Activated naive CD4-positive, alpha-beta T cell treated with anti-CD3 and anti-CD28 coated beads, Interleukin-2, amount 50 U/mL, for 72 hours (primary cell): ENCODE measurements around the gene MYH11. TPM values are rescaled to one million over a fixed set of nuclear protein-coding genes. Genes with fewer than 3 reads are reported as not detected.
"Not testable (repeated sequence)": the region's sequence is repeated elsewhere in the genome, so short reads cannot be mapped to it uniquely, and the experiment has no call there.

Source experiments
- ATAC-seq, 2 donors: fragments of 150-1000 bp; cut with Tn5 transposase; 2 replicates each; pipeline ENCODE4 v1.10.0; 2021; ENCODE audit warnings: mild to moderate bottlenecking in 2 of 2, moderate library complexity in 2 of 2
- DNase-seq, 2 donors: peaks; one replicate each; pipeline ENCODE4 v3.0.0; 2021 to 2022; ENCODE audit warnings: low spot score in 2 of 2
- H3K27ac Mint-ChIP-seq, 2 donors: one replicate each; pipeline ENCODE4 v1.8.0; 2022; ENCODE audit warnings: mild to moderate bottlenecking in 2 of 2, mixed read lengths in 2 of 2
- H3K36me3 Mint-ChIP-seq, 2 donors: one replicate each; pipeline ENCODE4 v1.8.0; 2022; ENCODE audit warnings: mixed read lengths in 2 of 2
- H3K9me3 Mint-ChIP-seq, 2 donors: one replicate each; pipeline ENCODE4 v1.8.0; 2022; ENCODE audit warnings: mixed read lengths in 2 of 2
- total RNA-seq, 2 donors: library from RNA; stranded (reverse); gene quantifications; one replicate each; pipeline ENCODE4 v1.2.3, GENCODE V29; 2022

MYH11 gene
- total RNA-seq, 2 donors from 2014 or later = 0.07 TPM; not detected in 1

DNA sequence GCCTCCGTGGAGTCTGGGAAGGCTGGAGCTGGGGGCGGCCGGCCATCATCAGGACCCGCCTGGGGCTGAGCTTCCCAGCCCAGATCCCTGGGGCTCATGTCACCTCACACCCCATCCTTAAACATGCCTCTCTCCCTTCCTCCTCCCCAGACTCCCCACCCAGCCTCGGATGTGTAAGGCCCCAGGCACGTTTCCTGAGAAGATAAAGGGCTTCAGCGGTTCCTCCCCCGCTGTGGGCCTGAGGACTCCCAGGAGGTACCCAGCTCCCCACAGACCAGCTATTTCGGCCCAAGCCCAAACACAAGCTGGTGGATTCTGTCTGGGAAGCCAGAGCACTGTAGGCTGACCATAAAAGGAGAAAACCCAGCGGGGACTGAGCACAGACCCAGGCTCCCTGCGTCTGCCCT is 49.2 kb downstream of the MYH11 start:
- ATAC-seq (no peak), DNase-seq (no peak)
- no peaks in the 10 kb centered on the region for H3K9me3 Mint-ChIP-seq
- no peaks in the 10 kb centered on the region for H3K36me3 Mint-ChIP-seq
- no peak overlapping the region for H3K27ac Mint-ChIP-seq

DNA sequence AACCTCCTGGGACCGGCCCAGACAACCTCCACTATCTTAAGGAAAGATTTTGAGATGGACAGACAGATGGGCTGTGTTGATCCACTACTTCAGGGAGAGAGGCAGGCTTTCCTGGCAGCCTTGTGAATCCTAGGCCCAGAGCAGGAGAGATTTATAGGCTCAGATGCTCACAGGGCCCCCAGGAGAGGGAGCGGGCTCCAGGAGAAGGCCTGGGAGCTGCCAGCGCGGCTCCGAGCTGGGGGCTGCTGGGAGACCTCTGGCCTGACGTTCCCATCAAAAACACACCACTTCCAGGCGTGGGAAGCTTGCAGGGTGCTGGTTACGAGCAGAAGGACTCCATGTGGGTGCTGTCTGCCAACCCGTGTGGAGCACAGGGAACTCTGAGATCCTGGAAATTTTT is 53.2 kb downstream of the MYH11 start:
- no peaks in the 10 kb centered on the region for H3K36me3 Mint-ChIP-seq
- no peak overlapping the region for H3K27ac Mint-ChIP-seq
- no peaks in the 10 kb centered on the region for H3K9me3 Mint-ChIP-seq
- no peak for ATAC-seq
- no peak for DNase-seq

DNA sequence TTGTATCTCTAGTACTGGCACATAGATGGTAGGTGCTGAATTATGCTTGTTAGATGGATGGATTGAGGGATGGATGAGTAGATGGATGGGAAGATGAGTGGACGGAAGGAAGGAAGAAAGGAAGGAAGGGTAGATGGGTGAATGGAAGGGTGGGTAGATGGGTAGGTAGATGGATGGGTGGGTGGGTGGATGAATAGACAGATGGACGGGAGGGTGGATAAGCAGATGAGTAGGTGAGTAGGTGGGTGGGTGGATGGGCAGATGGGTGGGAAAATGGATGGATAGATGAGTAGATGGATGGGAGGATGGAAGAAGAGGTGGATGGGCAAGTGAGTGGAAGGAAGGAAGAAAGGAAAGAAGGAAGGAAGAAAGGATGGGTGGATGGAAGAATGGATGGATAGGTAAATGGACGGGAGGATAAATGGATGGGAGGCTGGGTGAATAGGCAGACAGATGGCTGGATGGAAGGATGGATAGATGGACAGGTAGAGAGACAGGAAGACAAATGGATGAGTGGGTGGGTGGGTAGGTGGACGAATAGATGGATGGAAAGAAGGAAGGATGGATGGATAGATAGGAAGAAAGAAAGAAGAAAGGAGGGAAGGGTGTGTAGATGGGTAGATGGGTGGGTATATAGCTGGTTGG is 56.9 kb downstream of the MYH11 start:
- Mint-ChIP-seq H3K27ac (no peak overlapping the region), H3K9me3 (peaks cover 9 to 10% of the 10 kb centered on the region in 2 donors), H3K36me3 (peaks cover 5 to 10% of the 10 kb centered on the region in 2 donors)
- no peak for ATAC-seq
- no peak for DNase-seq

DNA sequence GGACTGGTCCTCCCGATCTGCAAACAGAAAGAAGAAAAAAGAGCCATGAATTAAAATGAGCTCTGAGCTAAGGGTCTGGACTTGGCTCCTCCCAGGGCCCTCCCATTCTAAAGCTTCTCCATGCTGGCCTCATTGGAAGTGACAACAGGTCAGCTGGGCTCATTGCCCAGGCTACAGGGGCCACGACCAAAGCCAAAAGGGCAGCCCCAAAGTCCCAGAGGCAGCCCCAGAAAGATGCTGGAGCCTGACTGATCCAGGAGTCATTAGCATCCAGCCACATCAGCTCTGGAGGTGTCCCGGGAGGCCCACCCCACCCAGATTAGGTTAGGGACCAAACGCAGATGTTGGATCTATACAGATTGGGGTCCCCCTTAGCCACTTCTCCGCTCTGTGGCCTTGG is 58.2 kb downstream of the MYH11 start:
- no peak overlapping the region for H3K27ac Mint-ChIP-seq
- ATAC-seq = no peak
- H3K9me3 Mint-ChIP-seq = peaks cover 9 to 10% of the 10 kb centered on the region in 2 donors

DNA sequence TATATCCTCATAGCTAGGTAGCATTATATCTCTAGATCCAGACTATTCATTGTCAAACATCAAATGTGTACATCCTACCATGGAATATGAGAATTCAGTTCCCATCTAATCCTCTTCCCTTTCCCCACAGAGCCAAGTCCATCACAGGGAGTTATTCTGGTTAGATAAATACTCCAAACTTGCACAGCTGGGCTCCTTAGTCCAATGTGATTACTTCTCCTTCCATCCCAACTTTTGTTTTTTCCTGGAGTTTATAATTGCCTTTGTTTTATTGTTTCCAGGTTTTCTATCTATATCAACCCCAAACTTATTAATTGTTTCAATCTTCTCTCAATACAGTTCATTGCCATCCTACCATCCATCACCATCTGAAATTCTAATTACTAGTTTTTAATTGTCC is 59.9 kb downstream of the MYH11 start:
- DNase-seq (no peak), ATAC-seq (no peak)
- H3K27ac Mint-ChIP-seq = no peak overlapping the region
- H3K9me3 Mint-ChIP-seq = peaks cover 9 to 10% of the 10 kb centered on the region in 2 donors
- peaks cover 5 to 10% of the 10 kb centered on the region in 2 donors for H3K36me3 Mint-ChIP-seq

More for the DNA sequence above, 58.2 kb downstream of the MYH11 start:
- no peak for DNase-seq
- H3K36me3 Mint-ChIP-seq = peaks cover 5 to 10% of the 10 kb centered on the region in 2 donors

DNA sequence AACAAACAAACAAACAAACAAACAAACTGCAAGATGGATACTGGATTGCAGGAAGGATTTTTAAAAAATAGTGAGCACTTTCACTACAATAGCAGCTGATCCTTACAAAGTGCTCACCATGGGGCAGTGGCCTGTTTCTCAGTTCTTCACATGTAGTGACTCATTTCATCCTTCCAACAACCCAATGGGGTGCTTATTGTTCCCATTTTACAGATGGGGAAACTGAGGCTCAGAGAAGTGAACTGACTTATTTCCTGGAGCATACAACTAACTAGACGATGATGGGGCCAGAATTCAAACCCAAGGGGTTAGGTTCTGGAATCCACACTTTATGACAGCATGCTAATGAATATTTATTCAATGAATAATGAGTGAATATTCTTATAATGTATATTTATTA is 61.2 kb downstream of the MYH11 start:
- ATAC-seq = no peak
- DNase-seq = no peak
- Mint-ChIP-seq H3K9me3 (peaks cover 9 to 10% of the 10 kb centered on the region in 2 donors), H3K27ac (no peak overlapping the region), H3K36me3 (peaks cover 5 to 10% of the 10 kb centered on the region in 2 donors)

DNA sequence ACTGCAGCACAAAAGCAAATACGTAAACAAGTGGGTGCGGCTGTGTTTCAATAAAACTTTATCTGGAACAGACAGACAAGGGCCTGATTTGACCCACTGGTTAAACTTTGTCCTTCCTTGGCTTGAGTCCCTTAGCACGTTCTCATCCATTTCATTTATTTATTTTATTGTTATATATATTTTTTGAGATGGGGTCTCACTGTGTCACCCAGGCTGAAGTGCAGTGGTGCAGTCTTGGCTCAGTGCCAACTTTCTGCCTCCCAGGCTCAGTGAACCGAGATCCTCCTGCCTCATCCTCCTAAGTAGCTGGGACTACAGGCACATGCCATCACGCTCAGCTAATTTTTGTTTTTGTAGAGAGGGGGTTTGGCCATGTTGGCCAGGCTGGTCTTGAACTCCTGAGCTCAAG is 64.3 kb downstream of the MYH11 start:
- H3K9me3 Mint-ChIP-seq = peaks cover 9 to 10% of the 10 kb centered on the region in 2 donors
- DNase-seq (no peak), ATAC-seq (no peak)
- H3K36me3 Mint-ChIP-seq = peaks cover under 1 to 5% of the 10 kb centered on the region in 2 donors
- no peak overlapping the region for H3K27ac Mint-ChIP-seq

DNA sequence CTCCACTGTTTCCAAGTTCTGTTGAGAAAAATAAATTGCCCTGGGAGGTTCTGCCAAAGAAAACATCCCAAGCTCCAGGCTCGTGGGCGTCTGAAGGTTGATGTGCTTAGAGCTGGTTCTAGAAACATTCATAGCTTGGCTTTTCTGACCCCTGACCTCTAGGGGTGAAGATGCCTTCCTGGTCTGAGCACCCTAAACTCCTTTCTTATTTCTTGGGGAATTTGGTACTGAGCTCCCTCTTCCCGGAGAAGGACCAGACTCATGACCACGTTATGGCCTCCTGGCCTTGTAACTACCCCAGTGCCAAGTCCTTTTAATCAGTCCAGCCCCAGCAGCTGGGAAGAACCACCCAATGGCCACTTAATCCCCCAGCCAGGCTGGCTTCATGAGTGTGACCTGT is 66.4 kb downstream of the MYH11 start:
- H3K36me3 Mint-ChIP-seq = no peaks in the 10 kb centered on the region
- DNase-seq (no peak), ATAC-seq (no peak)
- no peaks in the 10 kb centered on the region for H3K9me3 Mint-ChIP-seq
- H3K27ac Mint-ChIP-seq = no peak overlapping the region

DNA sequence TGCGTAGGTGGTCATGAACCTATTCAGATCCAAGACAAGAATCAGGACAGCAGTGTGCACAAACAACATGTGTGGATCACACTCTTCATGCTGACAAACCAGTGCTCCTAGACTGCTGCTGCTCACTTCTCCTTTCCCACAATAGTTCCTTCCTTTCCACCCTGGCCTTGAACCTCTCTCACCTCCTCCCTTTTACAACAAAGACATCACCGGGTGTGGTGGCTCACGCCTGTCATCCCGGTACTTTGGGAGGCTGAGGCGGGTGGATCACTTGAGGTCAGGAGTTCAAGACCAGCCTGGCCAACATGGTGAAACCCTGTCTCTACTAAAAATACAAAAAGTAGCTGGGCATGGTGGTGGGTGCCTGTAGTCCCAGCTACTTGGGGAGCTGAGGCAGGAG is 67.0 kb downstream of the MYH11 start:
- H3K36me3 Mint-ChIP-seq, H3K27ac Mint-ChIP-seq, ATAC-seq, DNase-seq, H3K9me3 Mint-ChIP-seq: not testable (repeated sequence)

DNA sequence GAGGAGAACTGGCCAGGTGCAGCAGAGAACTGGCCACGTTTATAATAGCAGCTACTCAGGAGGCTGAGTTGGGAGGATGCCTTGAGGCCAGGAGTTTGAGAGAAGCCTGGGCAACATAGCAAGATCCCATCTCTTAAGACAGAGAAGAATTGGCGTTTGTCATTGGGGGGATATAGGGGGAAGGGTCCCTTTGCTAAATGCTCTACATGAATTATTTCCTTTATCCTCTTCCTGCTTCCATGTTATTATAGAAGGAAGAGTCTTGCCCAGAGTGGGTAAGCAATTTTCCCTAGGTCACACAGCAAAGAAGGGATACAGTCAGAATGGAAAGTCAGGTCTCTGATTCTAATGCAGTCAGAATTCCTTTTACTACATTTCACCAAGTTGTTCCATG is 68.0 kb downstream of the MYH11 start:
- no peaks in the 10 kb centered on the region for H3K36me3 Mint-ChIP-seq
- DNase-seq (no peak), ATAC-seq (no peak)
- no peak overlapping the region for H3K27ac Mint-ChIP-seq
- no peaks in the 10 kb centered on the region for H3K9me3 Mint-ChIP-seq

DNA sequence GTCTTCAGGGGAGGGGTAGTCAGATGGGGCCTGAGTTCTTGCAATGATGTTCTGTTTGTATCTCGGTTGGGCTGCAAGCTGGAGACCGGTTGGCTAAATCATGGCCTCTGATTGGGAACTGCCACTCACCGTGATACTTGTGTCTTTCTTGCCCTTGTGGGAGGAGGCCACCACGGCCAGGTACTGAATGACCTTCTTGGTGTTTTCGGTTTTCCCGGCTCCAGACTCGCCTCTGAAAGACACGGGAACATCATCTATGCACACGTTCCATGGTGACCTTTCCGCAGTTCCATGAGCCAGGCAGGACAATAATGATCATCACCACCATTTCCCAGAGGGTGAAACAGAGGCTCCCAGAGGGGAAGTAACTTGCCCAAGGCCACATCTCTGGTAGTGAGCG is 70.3 kb downstream of the MYH11 start:
- H3K9me3 Mint-ChIP-seq = no peaks in the 10 kb centered on the region
- H3K36me3 Mint-ChIP-seq = no peaks in the 10 kb centered on the region
- H3K27ac Mint-ChIP-seq = no peak overlapping the region
- no peak for DNase-seq
- ATAC-seq = no peak

DNA sequence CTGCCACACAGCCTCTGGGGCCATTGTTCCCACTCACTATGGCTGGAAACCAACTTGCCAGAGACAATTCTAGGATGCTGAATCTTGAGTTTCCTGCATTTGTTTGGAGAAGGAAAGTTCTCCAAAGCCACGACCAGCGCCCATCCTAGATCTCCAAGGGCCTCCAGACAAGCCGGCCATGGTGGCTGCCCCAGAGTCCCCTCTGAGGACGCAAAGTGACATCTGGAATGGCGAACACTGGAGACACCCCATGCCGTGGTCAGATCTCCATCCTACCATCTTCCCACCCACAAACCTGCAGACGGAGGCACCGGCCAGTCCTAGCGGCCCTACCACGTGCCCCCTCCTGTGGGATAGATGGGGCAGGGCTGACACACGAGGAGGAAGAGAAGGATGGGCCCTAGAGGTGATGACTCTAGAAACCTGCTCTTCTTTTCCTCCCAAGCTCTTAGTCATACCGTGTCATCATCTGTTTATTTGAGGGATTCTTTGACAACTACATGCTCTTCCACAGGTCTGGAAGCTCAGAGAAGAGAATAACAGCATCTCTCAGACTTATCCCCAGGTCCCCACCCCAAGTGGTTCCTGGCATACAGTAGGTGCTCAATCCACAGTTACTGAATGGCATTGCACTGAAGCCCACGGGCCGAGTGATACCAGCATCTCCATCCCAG is 71.3 kb downstream of the MYH11 start:
- Mint-ChIP-seq H3K36me3 (no peaks in the 10 kb centered on the region), H3K9me3 (no peaks in the 10 kb centered on the region), H3K27ac (peak overlapping the region in 1 of 2 donors; percentile 27)
- no peak for ATAC-seq
- no peak for DNase-seq

DNA sequence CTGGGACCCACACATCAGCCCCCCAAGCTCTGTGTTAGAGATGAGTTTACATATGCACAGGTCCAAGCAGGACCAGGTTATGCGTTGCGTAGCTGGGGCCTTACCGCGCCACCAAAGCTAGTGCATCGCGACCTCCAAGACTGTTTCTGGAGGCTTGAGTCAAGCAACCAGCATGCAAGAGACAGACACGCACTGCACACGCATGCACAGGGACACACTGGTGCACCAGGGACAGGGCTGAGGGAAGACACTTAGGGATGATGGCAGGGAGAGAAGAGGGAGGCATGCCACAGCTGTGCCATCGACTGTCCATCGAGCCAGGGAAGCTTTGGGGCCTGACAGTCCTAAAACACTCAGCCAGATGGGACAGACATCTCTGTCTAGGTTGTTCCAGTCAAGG is 72.8 kb downstream of the MYH11 start:
- DNase-seq (no peak), ATAC-seq (no peak)
- Mint-ChIP-seq H3K27ac (no peak overlapping the region), H3K36me3 (no peaks in the 10 kb centered on the region), H3K9me3 (no peaks in the 10 kb centered on the region)

DNA sequence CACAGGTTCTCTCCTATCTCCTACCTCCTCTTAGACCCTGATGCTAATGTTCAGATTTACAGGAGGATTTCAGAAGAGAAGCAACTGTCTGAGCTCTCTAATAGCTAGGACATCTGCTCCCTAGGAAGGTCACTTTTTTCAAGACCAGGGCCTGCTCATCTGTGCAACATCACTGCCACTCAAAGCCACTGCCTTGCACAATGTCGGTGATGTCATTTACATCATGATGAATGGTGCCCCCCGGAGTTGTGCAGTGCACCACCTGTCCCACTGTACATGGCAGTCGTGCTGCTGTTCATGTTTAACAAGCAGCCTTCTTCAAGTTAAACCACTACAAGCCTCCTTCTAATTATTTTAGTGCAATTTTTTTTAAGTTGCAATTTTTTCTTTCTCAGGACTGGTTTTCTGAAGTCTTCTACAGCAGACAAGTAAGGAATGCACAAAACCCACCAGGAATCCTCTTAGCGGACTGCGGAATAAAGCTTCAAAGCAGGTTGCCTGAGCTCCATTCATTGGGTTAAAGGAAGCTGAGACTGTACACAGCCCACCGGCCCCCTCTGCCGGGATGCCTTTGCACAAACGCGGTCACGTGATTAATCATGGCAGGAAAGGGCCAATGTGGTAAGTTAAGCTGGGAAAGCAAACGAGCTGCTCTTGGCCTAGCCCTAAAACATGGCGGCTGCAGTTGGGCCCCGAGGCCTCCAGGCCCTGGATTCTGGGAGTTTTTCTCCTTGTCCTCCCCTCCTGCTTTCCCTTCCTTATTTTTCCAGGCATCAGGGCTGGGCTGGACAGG is 74.1 kb downstream of the MYH11 start:
- H3K9me3 Mint-ChIP-seq = no peaks in the 10 kb centered on the region
- DNase-seq = no peak
- ATAC-seq = no peak
- no peaks in the 10 kb centered on the region for H3K36me3 Mint-ChIP-seq
- H3K27ac Mint-ChIP-seq = no peak overlapping the region

DNA sequence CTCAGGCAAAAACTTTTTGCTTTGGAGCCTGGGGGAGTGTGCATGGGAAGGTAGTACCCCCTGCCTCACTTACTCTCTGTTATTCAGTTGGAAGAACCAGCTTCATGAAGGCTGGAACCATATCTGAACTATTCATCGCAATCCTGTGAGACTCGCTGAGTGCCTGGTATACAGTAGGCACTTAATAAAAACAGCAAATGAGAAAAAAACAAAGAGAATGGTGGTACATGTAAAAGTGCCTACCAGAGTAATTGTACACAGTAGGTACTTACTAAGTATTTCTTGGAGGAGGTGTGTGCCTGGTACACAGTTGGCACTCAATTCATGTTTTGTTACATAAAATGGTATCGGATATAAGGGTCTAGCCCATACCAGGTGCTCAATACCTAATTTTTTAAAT is 75.2 kb downstream of the MYH11 start:
- no peaks in the 10 kb centered on the region for H3K36me3 Mint-ChIP-seq
- H3K27ac Mint-ChIP-seq = no peak overlapping the region
- H3K9me3 Mint-ChIP-seq = no peaks in the 10 kb centered on the region
- ATAC-seq = no peak
- no peak for DNase-seq

DNA sequence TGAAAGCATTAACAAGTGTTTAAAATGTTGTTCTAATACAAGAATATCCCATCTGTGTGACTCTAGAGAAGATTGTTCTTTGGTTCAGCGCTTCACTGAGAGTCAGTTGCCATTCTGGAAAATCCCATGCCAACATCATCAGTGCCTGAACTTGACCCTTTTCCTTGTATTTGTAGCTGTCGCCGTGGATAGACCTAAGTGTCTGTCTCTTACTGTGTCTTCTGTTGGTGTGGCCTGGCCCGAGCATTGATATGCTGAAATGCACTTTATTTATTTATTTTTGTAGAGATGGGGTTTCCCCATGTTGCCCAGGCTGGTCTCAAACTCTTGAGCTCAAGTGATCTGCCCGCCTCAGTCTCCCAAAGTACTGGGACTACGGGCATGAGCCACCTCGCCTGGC is 76.0 kb downstream of the MYH11 start:
- no peaks in the 10 kb centered on the region for H3K36me3 Mint-ChIP-seq
- no peak for ATAC-seq
- no peak overlapping the region for H3K27ac Mint-ChIP-seq
- no peak for DNase-seq
- no peaks in the 10 kb centered on the region for H3K9me3 Mint-ChIP-seq

DNA sequence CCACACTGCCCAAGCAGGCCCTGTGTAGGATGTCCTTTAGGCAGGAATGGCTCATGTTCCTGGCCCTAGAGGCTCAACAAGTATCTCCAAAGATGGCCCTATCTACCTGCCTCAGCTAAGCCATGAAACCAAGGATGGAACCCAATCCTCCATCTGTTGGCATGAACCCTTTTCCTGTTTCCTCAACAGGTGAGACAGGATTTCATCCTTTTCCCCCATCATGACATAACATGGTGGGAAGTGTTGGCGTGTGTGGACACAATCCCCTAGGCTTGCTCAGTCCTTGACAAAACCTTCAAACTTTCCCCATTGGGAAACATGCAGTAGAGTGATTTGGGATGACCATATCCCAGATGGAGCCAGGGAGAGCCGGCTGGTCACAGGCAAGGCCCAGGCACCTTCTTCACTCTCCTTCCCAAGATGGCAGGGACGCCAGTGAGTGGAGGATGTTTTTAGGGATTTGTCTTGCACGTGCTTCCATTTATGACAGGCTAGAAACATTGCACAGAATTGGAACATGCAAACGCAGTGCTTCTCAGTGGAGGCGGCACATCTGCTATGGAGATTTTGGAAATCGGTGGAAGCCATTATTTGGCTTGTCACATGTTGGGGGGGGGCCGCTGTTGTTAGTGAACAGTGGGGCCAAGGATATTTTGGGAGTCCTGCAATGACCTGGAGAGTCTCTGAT is 77.0 kb downstream of the MYH11 start:
- no peaks in the 10 kb centered on the region for H3K9me3 Mint-ChIP-seq
- ATAC-seq = no peak

More for the DNA sequence above, 77.0 kb downstream of the MYH11 start:
- no peak for DNase-seq
- Mint-ChIP-seq H3K36me3 (no peaks in the 10 kb centered on the region), H3K27ac (no peak overlapping the region)
